ENCODE results near the gene MICALL1. TPM values are rescaled to one million over a fixed set of nuclear protein-coding genes. Genes with fewer than 3 reads are reported as not detected.

Gene MICALL1
- total RNA-seq, 1 experiment from 2014 or later = 47.2 TPM

GRCh38 chr22:37979782-37980181, 73.7 kb downstream of the MICALL1 start:
- ChIA-PET CTCF (interaction anchor here (0.6 to 2.2 kb wide), 6 partner anchors 10 to 118 kb away, joined by 3 to 8 read pairs (median 4); no protein-coding TSS in a partner anchor), POLR2A (no interaction called here)
- Mint-ChIP-seq H3K9me3 (no peaks in the 10 kb centered on the region), H3K4me1 (peaks cover 14% of the 10 kb centered on the region), H3K27ac (no peak overlapping the region), H3K27me3 (ENCODE audit: low read depth) (peaks cover 16% of the 10 kb centered on the region), H3K4me3 (no peak overlapping the region), H3K36me3 (peaks cover 9% of the 10 kb centered on the region; the same call in 1 of the 2 replicates)
- DNase-seq (ENCODE audit: low spot score) = no peak
- no peak for TF ChIP-seq JUN (CRISPR knock-in tag; IDR thresholded peaks at IDR 0.05)
- TF ChIP-seq ZNF281 (CRISPR knock-in tag; IDR thresholded peaks at IDR 0.05) = no peak
- no peak for ATAC-seq

GRCh38 chr22:37981282-37982011, 75.3 kb downstream of the MICALL1 start:
- Mint-ChIP-seq H3K36me3 (peaks cover under 1% of the 10 kb centered on the region; the same call in 1 of the 2 replicates), H3K27me3 (ENCODE audit: low read depth) (peaks cover 19% of the 10 kb centered on the region), H3K4me3 (no peak overlapping the region), H3K9me3 (no peaks in the 10 kb centered on the region), H3K4me1 (peaks cover 22% of the 10 kb centered on the region), H3K27ac (no peak overlapping the region)
- TF ChIP-seq ZNF138 (CRISPR knock-in tag; conservative IDR thresholded peaks at IDR 0.05) (no peak), ZNF671 (CRISPR knock-in tag; IDR thresholded peaks at IDR 0.05) (no peak), MAX (CRISPR knock-in tag; IDR thresholded peaks at IDR 0.05) (no peak)
- DNase-seq (ENCODE audit: low spot score) (no peak), ATAC-seq (no peak)
- ChIA-PET POLR2A (no interaction called here), CTCF (interaction anchor here (1.4 to 2.3 kb wide), 2 partner anchors 8 to 10 kb away, joined by 3 to 25 read pairs; no protein-coding TSS in a partner anchor)

- no peak for TF ChIP-seq ATF3 (CRISPR knock-in tag; conservative IDR thresholded peaks at IDR 0.05)
- TF ChIP-seq TEAD1 (CRISPR knock-in tag; IDR thresholded peaks at IDR 0.05) = no peak
- no peak for TF ChIP-seq ZNF121 (CRISPR knock-in tag; IDR thresholded peaks at IDR 0.05)
- TF ChIP-seq FOXJ3 (CRISPR knock-in tag; IDR thresholded peaks at IDR 0.05; ENCODE audit: borderline replicate concordance) = no peak
- TF ChIP-seq USF1 (CRISPR knock-in tag; IDR thresholded peaks at IDR 0.05) = no peak
- TF ChIP-seq JAZF1 (CRISPR knock-in tag; IDR thresholded peaks at IDR 0.05) = no peak
- TF ChIP-seq NFYB (CRISPR knock-in tag; conservative IDR thresholded peaks at IDR 0.05; ENCODE audit: low read depth) = no peak
- TF ChIP-seq ZNF416 (CRISPR knock-in tag; IDR thresholded peaks at IDR 0.05) = no peak
- no peak for TF ChIP-seq NR1H2 (CRISPR knock-in tag; IDR thresholded peaks at IDR 0.05)
- no peak for TF ChIP-seq PRRX2 (CRISPR knock-in tag; IDR thresholded peaks at IDR 0.05)
- TF ChIP-seq ZNF671 (CRISPR knock-in tag; IDR thresholded peaks at IDR 0.05) = no peak
- TF ChIP-seq JUN (CRISPR knock-in tag; IDR thresholded peaks at IDR 0.05) = no peak
- no peak for TF ChIP-seq SMAD3 (CRISPR knock-in tag; IDR thresholded peaks at IDR 0.05; ENCODE audit: borderline replicate concordance)
- Mint-ChIP-seq H3K36me3 (no peaks in the 10 kb centered on the region), H3K27ac (no peak overlapping the region), H3K9me3 (no peaks in the 10 kb centered on the region), H3K4me1 (peaks cover 22% of the 10 kb centered on the region), H3K4me3 (peak overlapping the region; percentile 69; the same call in 1 of the 2 replicates), H3K27me3 (ENCODE audit: low read depth) (peaks cover 19% of the 10 kb centered on the region)
- no peak for DNase-seq (ENCODE audit: low spot score)
- POLR2A ChIA-PET = interaction anchor here (0.6 kb wide), 1 partner anchor 156 kb away, joined by 3 read pairs; no protein-coding TSS in a partner anchor
- no peak for ATAC-seq
- CTCF ChIA-PET = interaction anchor here (0.9 to 3.3 kb wide), 8 partner anchors 11 to 115 kb away, joined by 3 to 42 read pairs (median 17); no protein-coding TSS in a partner anchor
Observed at GRCh38 chr22:37982151-37982785, 76.2 kb downstream of the MICALL1 start.

All from WTC11 (cell line).